KMS-11 (cell line): ENCODE data around the gene UPK1A.

Experiments used
- H2AFZ ChIP-seq: fragments of 200-600 bp; sonication (generic); 2 replicates; pipeline ENCODE4 v1.6.1; 2016; ENCODE audit warnings: antibody characterized with exemption, mixed run types, low read depth
- H3K27ac ChIP-seq: fragments of 200-600 bp; sonication (generic); 2 replicates; pipeline ENCODE4 v1.6.1; 2016; ENCODE audit warnings: mild to moderate bottlenecking, mixed run types
- H3K27me3 ChIP-seq: fragments of 200-600 bp; sonication (generic); 2 replicates; pipeline ENCODE4 v1.6.1; 2017; ENCODE audit warnings: mild to moderate bottlenecking, low read depth, mixed run types, moderate library complexity; ENCODE audit not compliant: insufficient read depth
- H3K36me3 ChIP-seq: fragments of 200-600 bp; sonication (generic); 2 replicates; pipeline ENCODE4 v1.6.1; 2017; ENCODE audit warnings: mild to moderate bottlenecking, mixed run types; ENCODE audit not compliant: insufficient read depth
- H3K4me1 ChIP-seq: fragments of 200-600 bp; sonication (generic); 2 replicates; pipeline ENCODE4 v1.6.1; 2016; ENCODE audit warnings: mild to moderate bottlenecking, low read depth, mixed run types; ENCODE audit not compliant: poor library complexity, severe bottlenecking
- H3K4me2 ChIP-seq: fragments of 200-600 bp; sonication (generic); 2 replicates; pipeline ENCODE4 v1.7.0; 2016; ENCODE audit warnings: mild to moderate bottlenecking, mixed run types
- H3K4me3 ChIP-seq: fragments of 200-600 bp; sonication (generic); IDR thresholded peaks from 2 replicates; pipeline ENCODE4 v1.6.1; 2017; ENCODE audit warnings: low read depth, low read length, mixed read lengths; ENCODE audit not compliant: insufficient read depth
- H3K79me2 ChIP-seq: fragments of 200-600 bp; sonication (generic); 2 replicates; pipeline ENCODE4 v1.6.1; 2016; ENCODE audit warnings: low read depth, mixed run types; ENCODE audit not compliant: insufficient read depth
- H3K9ac ChIP-seq: fragments of 200-600 bp; sonication (generic); 2 replicates; pipeline ENCODE4 v1.6.1; 2016; ENCODE audit warnings: mild to moderate bottlenecking, mixed run types
- H4K20me1 ChIP-seq: fragments of 200-600 bp; sonication (generic); 2 replicates; pipeline ENCODE4 v1.6.1; 2016; ENCODE audit warnings: mild to moderate bottlenecking, mixed run types; ENCODE audit not compliant: insufficient read depth
- CTCF ChIP-seq: fragments of 200-600 bp; sonication (generic); conservative IDR thresholded peaks from 2 replicates; pipeline ENCODE4 v1.6.1; 2017; ENCODE audit warnings: low read depth, mild to moderate bottlenecking, antibody characterized with exemption, low read length, moderate library complexity, mixed read lengths

The UPK1A gene

GRCh38 chr19:35655600-35655999 is 10.7 kb upstream of the UPK1A start:
- H3K4me3 ChIP-seq: no peak overlapping the region
- peaks cover 3% of the 10 kb centered on the region; the same call in 1 of the 2 replicates for H3K36me3 ChIP-seq
- H4K20me1 ChIP-seq: no peaks in the 10 kb centered on the region
- H3K9ac ChIP-seq: no peak overlapping the region
- no peaks in the 10 kb centered on the region for H3K27me3 ChIP-seq
- peaks cover 6% of the 10 kb centered on the region; the same call in 1 of the 2 replicates for H3K79me2 ChIP-seq
- no peaks in the 10 kb centered on the region for H3K4me1 ChIP-seq
- TF ChIP-seq CTCF: no peak
- no peak overlapping the region for H3K4me2 ChIP-seq
- no peak overlapping the region for H2AFZ ChIP-seq
- no peak overlapping the region for H3K27ac ChIP-seq

- TF ChIP-seq CTCF: no peak
- Histone ChIP-seq H3K9ac (no peak overlapping the region), H3K79me2 (no peaks in the 10 kb centered on the region; the same call in 1 of the 2 replicates), H3K4me3 (no peak overlapping the region), H2AFZ (no peak overlapping the region), H3K4me2 (no peak overlapping the region), H3K27ac (no peak overlapping the region), H3K27me3 (no peaks in the 10 kb centered on the region), H3K36me3 (peaks cover 3% of the 10 kb centered on the region; the same call in 1 of the 2 replicates), H4K20me1 (no peaks in the 10 kb centered on the region), H3K4me1 (no peaks in the 10 kb centered on the region)
Measured at GRCh38 chr19:35656700-35657099, 9.6 kb upstream of the UPK1A start.

GRCh38 chr19:35657904-35658700 is 8.2 kb upstream of the UPK1A start:
- Histone ChIP-seq H3K4me1 (no peaks in the 10 kb centered on the region), H3K27me3 (no peaks in the 10 kb centered on the region), H3K79me2 (no peaks in the 10 kb centered on the region; the same call in 1 of the 2 replicates), H3K4me2 (no peak overlapping the region), H4K20me1 (no peaks in the 10 kb centered on the region), H3K4me3 (no peak overlapping the region), H2AFZ (no peak overlapping the region), H3K36me3 (peaks cover 3% of the 10 kb centered on the region; the same call in 1 of the 2 replicates), H3K27ac (no peak overlapping the region), H3K9ac (no peak overlapping the region)
- peak; percentile 26; the same call in 1 of the 2 replicates for TF ChIP-seq CTCF

- no peaks in the 10 kb centered on the region for H3K4me1 ChIP-seq
- no peaks in the 10 kb centered on the region for H3K79me2 ChIP-seq
- no peaks in the 10 kb centered on the region for H4K20me1 ChIP-seq
- H2AFZ ChIP-seq: no peak overlapping the region
- H3K4me3 ChIP-seq: no peak overlapping the region
- H3K4me2 ChIP-seq: no peak overlapping the region
- no peaks in the 10 kb centered on the region for H3K36me3 ChIP-seq
- no peak overlapping the region for H3K9ac ChIP-seq
- H3K27me3 ChIP-seq: peaks cover 5% of the 10 kb centered on the region; the same call in 1 of the 2 replicates
- no peak overlapping the region for H3K27ac ChIP-seq
- no peak for TF ChIP-seq CTCF
Measured at GRCh38 chr19:35661995-35662340, 4.3 kb upstream of the UPK1A start.
